HG03520 (cell line): ENCODE data around the gene RNF6.

Experiments used
- ATAC-seq: cut with Tn5 transposase; IDR thresholded peaks from one replicate; pipeline ENCODE4 v1.9.1; 2021; ENCODE audit warnings: mild to moderate bottlenecking, moderate library complexity; ENCODE audit not compliant: unreplicated experiment

The RNF6 gene

GRCh38 chr13:26227166-26227971 is 5.3 kb upstream of the RNF6 start:
- no peak for ATAC-seq

- ATAC-seq: no peak
These were observed 3.9 kb upstream of the RNF6 start for GRCh38 chr13:26225896-26226617.

DNA sequence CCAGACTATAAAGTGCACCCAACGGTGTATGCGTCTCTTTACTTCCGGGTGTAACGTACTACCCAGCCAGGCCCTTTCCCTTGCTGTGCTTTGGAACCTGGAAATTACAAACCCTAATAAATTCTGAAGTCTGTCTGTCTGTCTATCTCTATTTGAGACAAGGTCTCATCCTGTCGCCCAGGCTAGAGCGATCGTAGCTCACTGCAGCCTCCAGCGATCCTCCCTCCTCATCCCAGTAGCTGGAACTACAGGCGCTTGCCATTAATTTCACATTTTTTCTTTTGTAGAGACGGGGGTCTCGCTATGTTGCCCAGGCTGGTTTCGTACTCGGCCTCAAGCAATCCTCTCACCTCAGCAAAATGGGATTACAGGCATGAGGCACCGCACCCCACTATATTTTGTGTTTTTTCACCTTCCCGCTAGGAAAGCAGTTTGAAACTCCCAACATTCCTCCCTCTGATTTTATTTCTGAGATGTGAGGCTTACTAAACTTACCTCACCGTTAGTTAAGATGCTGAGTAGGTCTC is 469 bp upstream of the RNF6 start:
- ATAC-seq: peak; percentile 30

DNA sequence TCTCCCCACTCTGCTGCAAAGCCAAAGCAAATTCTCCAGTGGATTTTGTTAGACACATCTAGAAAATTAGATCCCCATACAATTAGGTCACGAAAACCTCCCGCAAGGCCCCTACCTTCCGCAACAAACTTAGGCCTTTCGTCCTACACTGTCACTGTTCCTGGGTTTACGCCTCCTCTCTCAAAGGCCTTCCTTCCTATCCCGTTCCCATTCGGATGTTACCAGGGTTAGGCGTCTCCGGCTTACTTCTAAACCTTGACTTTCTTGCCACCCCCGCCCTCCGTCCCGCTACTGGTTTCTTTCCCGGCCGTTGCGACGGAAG is 754 bp downstream of the RNF6 start:
- peak; percentile 16 for ATAC-seq

- ATAC-seq: no peak
These were observed 1.5 kb downstream of the RNF6 start for GRCh38 chr13:26220575-26220974.

DNA sequence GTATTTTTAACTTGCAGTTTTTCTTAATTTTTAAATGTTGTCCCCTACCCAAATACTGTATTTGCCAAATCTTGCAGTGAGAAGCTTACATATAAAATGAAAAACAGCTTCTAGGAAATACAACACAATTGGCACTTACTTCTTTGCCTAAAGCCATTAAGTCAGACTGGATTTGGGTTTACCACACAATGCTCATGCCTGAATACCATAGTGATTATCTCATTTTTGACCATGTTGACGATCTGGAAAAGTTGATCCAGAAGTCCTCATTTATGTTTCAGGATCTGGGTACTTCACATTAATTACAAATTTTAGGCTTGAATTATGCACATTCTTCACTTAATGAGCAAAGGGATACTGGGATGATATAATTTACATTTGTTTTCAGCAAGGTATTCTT is 2.4 kb downstream of the RNF6 start:
- no peak for ATAC-seq

- ATAC-seq: no peak
These were observed 6.1 kb downstream of the RNF6 start for GRCh38 chr13:26216042-26216441.

DNA sequence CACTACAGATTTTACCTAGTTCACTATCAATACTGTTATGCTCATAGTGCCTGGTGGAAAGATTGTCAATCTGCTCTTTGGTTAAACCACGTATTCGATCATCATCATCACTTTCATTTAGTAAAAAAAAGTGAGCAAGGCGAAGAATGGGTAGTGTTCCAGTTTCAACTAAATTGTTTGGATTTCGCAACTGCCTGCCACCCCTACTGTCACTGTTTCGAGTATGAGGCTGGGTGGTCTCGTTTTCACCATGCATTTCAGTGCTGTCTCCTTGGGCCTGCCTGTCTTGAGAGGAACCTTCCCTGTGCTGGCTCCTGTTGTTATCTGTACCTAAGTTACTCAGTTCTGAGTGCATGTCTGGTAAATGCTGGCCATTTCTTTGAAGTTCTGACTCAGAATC is 8.1 kb downstream of the RNF6 start:
- ATAC-seq: no peak

GRCh38 chr13:26213345-26213744 is 8.8 kb downstream of the RNF6 start:
- no peak for ATAC-seq

GRCh38 chr13:26208287-26208686 is 13.8 kb downstream of the RNF6 start:
- no peak for ATAC-seq

- ATAC-seq: no peak
These were observed 19.6 kb downstream of the RNF6 start for GRCh38 chr13:26202365-26202972.

GRCh38 chr13:26200811-26201210 is 21.3 kb downstream of the RNF6 start:
- ATAC-seq: no peak

DNA sequence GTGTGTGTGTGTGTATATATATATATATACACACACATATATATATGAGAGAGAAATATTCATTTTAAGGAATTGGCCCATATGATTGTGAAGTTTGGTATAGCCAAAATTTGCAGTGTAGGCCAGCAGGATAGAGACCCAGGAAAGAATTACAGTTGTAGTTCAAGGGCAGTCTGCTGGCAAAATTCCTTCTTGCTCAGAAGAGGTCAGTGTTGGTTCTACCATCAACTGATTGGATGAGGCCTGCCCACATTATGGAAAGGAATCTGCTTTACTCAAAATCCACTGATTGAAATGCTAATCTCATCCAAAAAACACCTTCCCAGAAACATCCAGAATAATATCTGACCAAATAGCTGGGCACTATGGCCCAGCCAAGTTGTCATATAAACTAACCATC is 24.0 kb downstream of the RNF6 start:
- ATAC-seq: no peak

GRCh38 chr13:26197298-26197697 is 24.8 kb downstream of the RNF6 start:
- ATAC-seq: no peak

GRCh38 chr13:26186995-26187394 is 35.1 kb downstream of the RNF6 start:
- ATAC-seq: no peak

GRCh38 chr13:26186118-26186870 is 35.8 kb downstream of the RNF6 start:
- ATAC-seq: peak; percentile 76

DNA sequence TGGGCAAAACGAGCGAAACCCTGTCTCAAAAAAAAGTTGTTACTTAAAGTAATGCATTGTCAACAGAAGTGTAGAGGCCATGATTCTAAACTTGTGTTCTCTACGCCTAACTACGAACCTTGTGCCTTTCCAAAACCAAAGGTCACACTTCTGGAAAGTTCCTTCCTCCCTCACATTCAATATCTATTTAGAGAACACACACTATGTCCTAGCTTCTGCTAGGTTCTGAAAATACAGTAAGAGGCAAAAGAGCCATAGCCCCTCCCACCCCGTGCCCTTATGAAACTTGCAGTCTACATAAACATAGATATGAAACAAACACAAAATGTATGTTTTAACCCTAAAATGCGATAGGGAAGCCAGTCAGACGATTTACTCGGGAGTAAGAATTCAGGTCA is 36.4 kb downstream of the RNF6 start:
- no peak for ATAC-seq

- peak; percentile 32 for ATAC-seq
These were observed 37.3 kb downstream of the RNF6 start for GRCh38 chr13:26184791-26185250.

- ATAC-seq: no peak
These were observed 38.7 kb downstream of the RNF6 start for GRCh38 chr13:26183416-26183815.

GRCh38 chr13:26179344-26179743 is 42.8 kb downstream of the RNF6 start:
- ATAC-seq: no peak

GRCh38 chr13:26168835-26169234 is 53.3 kb downstream of the RNF6 start:
- ATAC-seq: no peak
